Choroid plexus epithelial cell (primary cell): ENCODE data around the gene CADM1.

Source experiments
- DNase-seq: peaks from one replicate; pipeline ENCODE4 v3.0.0-alpha.2; 2010; ENCODE audit warnings: low read depth
- H3K4me3 ChIP-seq: 2 replicates; pipeline ENCODE4 v1.5.1; 2011; ENCODE audit warnings: low read depth, mild to moderate bottlenecking, control low read depth, low read length, moderate library complexity
- CTCF ChIP-seq: conservative IDR thresholded peaks from 2 replicates; pipeline ENCODE4 v1.5.1; 2011; ENCODE audit warnings: low read depth, mild to moderate bottlenecking, control low read depth, inconsistent platforms, low read length, moderate library complexity

CADM1 gene

GRCh38 chr11:115304774-115305472 lies 199.3 kb downstream of the CADM1 start:
- no peak for DNase-seq
- H3K4me3 ChIP-seq: no peak overlapping the region
- TF ChIP-seq CTCF: no peak

DNA sequence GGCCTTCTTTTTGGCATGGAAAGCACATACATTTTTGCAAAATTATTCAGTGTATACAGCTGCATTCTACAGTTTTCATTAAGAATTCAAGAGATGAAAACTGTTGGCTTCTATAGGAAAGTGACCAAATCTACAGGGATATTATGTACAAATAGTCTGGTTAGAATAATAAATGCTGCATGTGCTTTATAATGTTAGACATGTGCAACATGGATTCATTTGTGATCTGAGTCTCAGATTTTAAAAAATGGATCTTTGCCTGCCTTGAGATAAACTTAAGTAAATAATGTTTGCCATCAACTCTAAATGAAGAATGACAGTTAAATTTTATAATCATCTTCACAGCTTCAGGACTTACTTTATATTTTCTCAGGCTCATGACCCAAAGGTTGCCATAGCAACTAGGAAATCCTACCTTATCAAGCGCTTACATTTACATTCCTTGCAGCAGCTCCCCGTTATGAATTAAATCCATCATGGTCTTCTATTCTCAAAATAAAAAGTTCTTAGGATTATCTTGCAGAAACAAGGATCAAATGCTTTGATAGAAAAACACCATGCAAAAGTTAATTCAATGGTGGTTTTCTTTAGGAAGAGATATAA lies 200.2 kb downstream of the CADM1 start:
- no peak for DNase-seq
- no peak for TF ChIP-seq CTCF
- no peak overlapping the region for H3K4me3 ChIP-seq

DNA sequence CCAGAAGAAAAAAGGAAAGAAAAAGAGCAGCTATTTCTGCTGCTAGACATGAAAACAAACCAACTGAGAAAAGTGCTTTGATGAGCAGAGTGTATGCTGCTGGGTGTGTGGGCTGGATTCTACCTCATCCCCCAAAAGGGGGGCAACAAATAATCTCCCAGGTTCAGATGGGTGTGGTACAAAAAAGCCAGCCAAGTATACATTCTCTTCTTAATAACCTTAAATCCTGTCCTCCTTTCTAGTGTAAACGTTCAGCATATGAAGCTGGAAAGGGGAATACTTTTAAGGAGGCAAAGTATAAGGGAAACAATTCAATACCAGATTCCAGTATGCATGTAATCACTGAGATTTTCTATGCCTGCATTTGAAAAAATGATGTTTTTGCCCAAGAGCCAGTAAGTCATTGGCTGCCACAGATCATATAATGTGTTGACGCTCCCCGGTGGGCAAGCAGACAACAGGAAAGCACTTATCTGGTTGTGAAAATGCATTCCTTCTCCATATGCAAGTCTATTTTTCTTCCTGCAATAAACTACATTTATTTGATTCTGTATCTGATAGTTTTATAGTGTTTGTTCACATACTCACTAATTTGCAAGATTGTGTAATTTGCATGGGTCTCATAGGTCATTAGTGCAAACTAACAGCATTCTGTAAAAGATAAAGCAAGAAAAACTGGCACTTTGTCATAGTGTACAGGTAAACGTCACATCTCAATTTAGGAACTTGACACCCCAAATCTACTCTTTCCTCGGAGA lies 201.1 kb downstream of the CADM1 start:
- no peak overlapping the region for H3K4me3 ChIP-seq
- no peak for TF ChIP-seq CTCF
- DNase-seq: no peak

GRCh38 chr11:115300660-115301428 lies 203.4 kb downstream of the CADM1 start:
- TF ChIP-seq CTCF: no peak
- H3K4me3 ChIP-seq: no peak overlapping the region
- DNase-seq: no peak

GRCh38 chr11:115298300-115299012 lies 205.8 kb downstream of the CADM1 start:
- TF ChIP-seq CTCF: no peak
- H3K4me3 ChIP-seq: no peak overlapping the region
- no peak for DNase-seq

- DNase-seq: no peak
- TF ChIP-seq CTCF: no peak
- no peak overlapping the region for H3K4me3 ChIP-seq
Measured at GRCh38 chr11:115297330-115297729, 206.9 kb downstream of the CADM1 start.
